K562 (cell line): ENCODE measurements around the gene AHCY. TPM values are rescaled to one million over a fixed set of nuclear protein-coding genes. Genes with fewer than 3 reads are reported as not detected.

Experiments used
- ATF7 ChIP-seq: fragments of 450-650 bp; IDR thresholded peaks from 2 replicates; pipeline ENCODE4 v1.7.1; 2014; ENCODE audit warnings: mild to moderate bottlenecking, moderate library complexity
- BDP1 ChIP-seq: IDR thresholded peaks from 3 replicates; pipeline ENCODE4 v1.6.1; 2011; ENCODE audit not compliant: insufficient read length, insufficient read depth
- CC2D1A ChIP-seq: fragments of 450-650 bp; IDR thresholded peaks from 2 replicates; pipeline ENCODE4 v1.6.1; 2017; ENCODE audit warnings: mild to moderate bottlenecking
- CXXC5 ChIP-seq: fragments of 250-450 bp; sonication (Bioruptor Pico); IDR thresholded peaks from 2 replicates; pipeline ENCODE4 v1.8.0; 2022; ENCODE audit warnings: inconsistent platforms, mild to moderate bottlenecking, moderate library complexity
- FOXM1 ChIP-seq, 2 experiments: fragments of 450-650 bp in 1 of 2; sonication (generic) in 1 of 2; formaldehyde crosslinking in 1 of 2; IDR thresholded peaks; 2 replicates each; pipeline versions ENCODE4 v1.6.1 to v1.9.0; 2017 to 2022; ENCODE audit warnings: low read depth in 2 of 2, mild to moderate bottlenecking in 2 of 2, missing genetic modification reagents in 1 of 2, moderate library complexity in 1 of 2
- HSF4 ChIP-seq: fragments of 250-450 bp; sonication (Bioruptor Pico); IDR thresholded peaks from 2 replicates; pipeline ENCODE4 v2.1.2; 2022; ENCODE audit warnings: mild to moderate bottlenecking, moderate library complexity, borderline replicate concordance
- MGA ChIP-seq: fragments of 450-650 bp; IDR thresholded peaks from 2 replicates; pipeline ENCODE4 v1.6.1; 2016; ENCODE audit warnings: mild to moderate bottlenecking, moderate library complexity
- MTA2 ChIP-seq: fragments of 450-650 bp; IDR thresholded peaks from 2 replicates; pipeline ENCODE4 v1.6.1; 2016; ENCODE audit warnings: low read depth
- NCOA4 ChIP-seq: fragments of 450-650 bp; IDR thresholded peaks from 2 replicates; pipeline ENCODE4 v1.6.1; 2018; ENCODE audit warnings: mild to moderate bottlenecking; ENCODE audit not compliant: partially characterized antibody
- NONO ChIP-seq, 2 experiments: fragments of 200-400 bp in 1 of 2; fragments of 450-650 bp in 1 of 2; formaldehyde crosslinking in 1 of 2; IDR thresholded peaks; 2 replicates each; pipeline ENCODE4 v1.6.1; 2017; ENCODE audit warnings: low read depth in 2 of 2, mild to moderate bottlenecking in 2 of 2, moderate library complexity in 2 of 2, low read length in 1 of 2
- RFX5 ChIP-seq: IDR thresholded peaks from 2 replicates; pipeline ENCODE4 v1.6.1; 2011; ENCODE audit warnings: low read depth, mild to moderate bottlenecking, improper control_type of control experiment, low read length
- SIRT6 ChIP-seq: IDR thresholded peaks from one replicate; pipeline ENCODE4 v1.6.1; 2012; ENCODE audit warnings: low read depth, mild to moderate bottlenecking, control low read depth, inconsistent platforms, low read length, moderate library complexity
- SREBF2 ChIP-seq: sonication (generic); formaldehyde crosslinking; IDR thresholded peaks from 2 replicates; pipeline ENCODE4 v1.4.0; 2020; ENCODE audit warnings: mild to moderate bottlenecking, missing genetic modification reagents
- SRSF7 ChIP-seq: fragments of 200-400 bp; formaldehyde crosslinking; optimal IDR thresholded peaks from 2 replicates; pipeline ENCODE3; 2017; ENCODE audit warnings: mild to moderate bottlenecking, low read depth, low read length
- TEAD1 ChIP-seq, 2 experiments: fragments of 450-650 bp in 1 of 2; sonication (generic) in 1 of 2; formaldehyde crosslinking; IDR thresholded peaks; 2 replicates each; pipeline versions ENCODE4 v1.4.0 to v1.8.0; 2020 to 2022; ENCODE audit warnings: mild to moderate bottlenecking in 2 of 2, missing genetic modification reagents in 1 of 2
- TEAD4 ChIP-seq, 2 experiments: sonication (generic) in 1 of 2; formaldehyde crosslinking in 1 of 2; IDR thresholded peaks; 2 replicates each; pipeline versions ENCODE4 v1.6.1 to v1.8.0; 2012 to 2022; ENCODE audit warnings: borderline replicate concordance in 1 of 2, inconsistent platforms in 1 of 2, low read length in 1 of 2, mild to moderate bottlenecking in 1 of 2, missing genetic modification reagents in 1 of 2
- ZEB2 ChIP-seq: fragments of 450-650 bp; IDR thresholded peaks from 2 replicates; pipeline ENCODE4 v1.6.1; 2016
- polyA plus RNA-seq, 8 experiments: library from polyadenylated mRNA; depleted of rRNA in 4 of 8; stranded (reverse) in 5 of 8; unstranded in 3 of 8; fragments of >200 nt; fragmentation: Nextera tagmentation in 2 of 8; fragmentation: Illumina TruSeq in 1 of 8; extraction: Ambion mirVana in 2 of 8; extraction: Trizol in 1 of 8; gene quantifications; 2 replicates each; pipeline versions ENCODE4 v1.2.1 to v1.2.3, GENCODE V29; 2011 to 2014; ENCODE audit warnings: inconsistent platforms in 1 of 8, missing spikeins in 1 of 8
- total RNA-seq, 7 experiments: library from RNA; depleted of rRNA in 6 of 7; stranded (reverse); fragments of >200 nt in 6 of 7; fragmentation: Illumina TruSeq in 2 of 7; extraction: Trizol in 2 of 7; gene quantifications; 2 replicates each; pipeline versions ENCODE4 v1.2.1 to v1.2.3, GENCODE V29; 2011 to 2021; ENCODE audit warnings: low replicate concordance in 1 of 7

AHCY gene
- total and polyA plus RNA-seq, 9 of the 15 experiments (the other 6 are each of a cell fraction or from before 2014, with no cell fraction given) = 82.5 to 269 (median 190) TPM

DNA sequence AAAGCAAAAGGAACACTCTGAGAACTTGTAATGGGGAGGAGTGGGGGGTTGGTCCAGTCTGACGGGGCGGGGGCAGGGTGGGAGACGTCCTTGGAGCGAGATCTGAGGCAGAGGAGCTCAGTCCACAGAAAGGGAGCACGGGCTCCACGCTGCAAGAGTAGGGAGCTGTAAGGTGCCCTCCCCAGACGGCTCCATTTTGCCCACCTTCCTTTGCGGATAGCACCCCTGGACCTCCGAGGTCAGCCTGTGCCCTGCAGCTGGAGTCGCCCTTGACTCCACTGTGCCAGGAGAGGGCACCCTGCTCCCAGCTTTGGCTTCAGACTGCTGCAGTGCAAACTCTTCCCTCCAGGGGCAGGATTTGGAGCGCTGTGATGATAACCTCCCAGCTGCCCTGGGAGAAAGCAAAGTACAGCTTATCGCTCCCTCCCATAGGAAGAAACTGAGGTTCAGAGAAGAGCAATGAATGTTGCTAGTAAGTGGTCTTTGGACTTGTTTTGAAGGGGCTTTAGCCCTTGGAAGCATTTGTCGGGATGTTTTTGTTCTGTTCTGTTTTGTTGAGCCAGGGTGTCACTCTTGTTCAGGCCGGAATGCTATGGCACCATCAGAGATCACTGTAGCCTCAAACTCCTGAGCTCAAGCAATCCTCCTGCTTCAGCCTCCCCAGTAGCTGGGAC lies 9.5 kb upstream of the AHCY start (continued):
- TF ChIP-seq MGA (no peak), CC2D1A (peak; percentile 96), ATF7 (peak; percentile 60), HSF4 (CRISPR knock-in tag) (no peak), NONO (IDR thresholded peaks at IDR 0.05; ENCODE audit: low read depth in 2 of 2, low read length in 1 of 2) (no peak), NCOA4 (no peak), RFX5 (no peak), ZEB2 (no peak), SIRT6 (no peak), BDP1 (no peak), CXXC5 (CRISPR knock-in tag) (peak; percentile 47; the same call in 1 of the 2 replicates), SREBF2 (CRISPR knock-in tag) (0 out of 2 replicates have a peak, but pooled peaks have one; percentile 89), FOXM1 (IDR thresholded peaks at IDR 0.05; ENCODE audit: low read depth) (no peak), FOXM1 (CRISPR knock-in tag; IDR thresholded peaks at IDR 0.05; ENCODE audit: low read depth) (0 out of 2 replicates have a peak, but pooled peaks have one; percentile 51), SRSF7 (no peak), MTA2 (no peak), TEAD4 (IDR thresholded peaks at IDR 0.05; ENCODE audit: low read length) (0 out of 2 replicates have a peak, but pooled peaks have one; percentile 32), TEAD4 (CRISPR knock-in tag; IDR thresholded peaks at IDR 0.05; ENCODE audit: borderline replicate concordance) (no peak), TEAD1 (CRISPR knock-in tag; IDR thresholded peaks at IDR 0.05) (0 out of 4 replicates have a peak, but pooled peaks of 1 of the 2 experiments have one; percentile 24)
